Measurements from ENCODE around the gene BTBD9. TPM values are rescaled to one million over a fixed set of nuclear protein-coding genes. Genes with fewer than 3 reads are reported as not detected.
A peak's percentile ranks its signal among the peaks of the same experiment; 100 is the strongest.
"Not testable (repeated sequence)": the region's sequence is repeated elsewhere in the genome, so short reads cannot be mapped to it uniquely, and the experiment has no call there.

BTBD9 gene
- total RNA-seq, 1 experiment from 2014 or later: 4.5 TPM

DNA sequence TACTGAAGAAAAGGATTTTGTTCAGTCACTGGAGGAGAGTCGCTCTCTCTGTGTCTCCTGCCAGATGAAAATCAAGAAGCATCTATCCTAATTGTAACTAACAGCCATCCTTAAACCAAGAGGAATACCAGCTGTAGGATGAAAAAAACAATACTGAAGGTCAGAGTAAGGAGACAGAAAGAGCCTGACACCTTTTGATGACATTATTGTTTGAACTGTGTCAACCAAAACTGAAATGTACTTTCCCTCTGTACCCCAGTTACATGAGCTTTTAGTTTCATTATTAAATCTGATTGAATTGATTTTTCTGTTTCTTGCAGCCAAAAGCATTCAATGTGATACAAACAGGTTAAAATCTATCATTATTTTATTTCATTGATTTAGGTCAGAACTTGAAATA is 17.2 kb upstream of the BTBD9 start:
- no peak for DNase-seq
- Histone ChIP-seq H3K9me3 (no peaks in the 10 kb centered on the region), H3K4me3 (no peak overlapping the region), H3K36me3 (no peaks in the 10 kb centered on the region), H3K27me3 (no peaks in the 10 kb centered on the region)

DNA sequence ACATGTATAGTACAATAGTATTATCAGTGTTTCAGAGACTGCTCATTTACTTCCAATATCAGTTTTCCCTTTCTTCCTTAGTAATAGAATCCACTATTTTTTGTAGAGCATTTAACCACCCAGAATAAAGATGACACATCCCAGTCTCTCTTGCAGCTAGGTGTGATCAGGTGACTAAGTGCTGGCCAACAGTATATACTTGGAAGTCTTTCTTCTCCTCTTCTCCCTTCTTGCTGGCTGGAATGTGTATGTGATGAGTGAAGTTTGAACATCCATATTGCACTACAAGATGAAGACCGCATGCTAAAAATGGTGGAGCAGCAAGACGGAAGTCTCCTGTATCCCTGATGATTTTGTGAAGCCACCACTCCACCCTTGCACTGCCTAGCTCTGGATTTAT is 14.5 kb upstream of the BTBD9 start:
- no peaks in the 10 kb centered on the region for H3K27me3 ChIP-seq
- H3K9me3 ChIP-seq: no peaks in the 10 kb centered on the region
- DNase-seq: no peak

DNA sequence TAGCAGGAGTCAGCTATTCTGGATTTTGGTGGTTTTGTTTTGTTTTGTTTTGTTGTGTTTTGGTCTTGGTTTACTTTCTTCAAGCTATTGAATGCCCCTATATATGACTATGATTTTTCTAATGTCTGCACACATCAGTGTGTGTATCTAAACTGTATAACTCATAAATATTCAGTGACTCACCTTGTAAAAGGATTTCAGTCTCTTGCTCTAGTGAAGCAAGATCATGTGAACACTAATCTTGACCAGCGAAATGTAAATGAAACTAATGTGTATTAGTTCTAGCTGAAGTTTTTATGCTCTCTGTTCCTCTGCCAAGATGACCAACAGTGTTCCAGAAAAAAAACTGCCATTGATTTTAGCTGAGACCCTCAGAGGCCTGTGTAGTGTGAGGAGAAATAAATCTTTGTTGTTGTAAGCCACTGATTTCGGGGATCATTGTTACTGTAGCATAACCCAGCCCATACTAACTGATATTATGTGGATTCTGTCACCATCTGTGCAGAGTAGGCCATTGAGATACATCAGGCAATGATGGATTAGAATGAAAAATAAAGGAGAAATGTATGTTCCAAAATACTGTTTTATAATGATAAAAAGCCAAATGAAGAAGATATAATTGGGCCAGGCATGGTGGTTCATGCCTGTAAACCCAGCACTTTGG is 11.5 kb upstream of the BTBD9 start:
- Histone ChIP-seq H3K27me3 (no peaks in the 10 kb centered on the region), H3K4me3 (no peak overlapping the region), H3K36me3 (no peaks in the 10 kb centered on the region), H3K9me3 (no peaks in the 10 kb centered on the region)
- DNase-seq: no peak

More for the DNA sequence above, 14.5 kb upstream of the BTBD9 start:
- H3K4me3 ChIP-seq: no peak overlapping the region
- H3K36me3 ChIP-seq: no peaks in the 10 kb centered on the region

DNA sequence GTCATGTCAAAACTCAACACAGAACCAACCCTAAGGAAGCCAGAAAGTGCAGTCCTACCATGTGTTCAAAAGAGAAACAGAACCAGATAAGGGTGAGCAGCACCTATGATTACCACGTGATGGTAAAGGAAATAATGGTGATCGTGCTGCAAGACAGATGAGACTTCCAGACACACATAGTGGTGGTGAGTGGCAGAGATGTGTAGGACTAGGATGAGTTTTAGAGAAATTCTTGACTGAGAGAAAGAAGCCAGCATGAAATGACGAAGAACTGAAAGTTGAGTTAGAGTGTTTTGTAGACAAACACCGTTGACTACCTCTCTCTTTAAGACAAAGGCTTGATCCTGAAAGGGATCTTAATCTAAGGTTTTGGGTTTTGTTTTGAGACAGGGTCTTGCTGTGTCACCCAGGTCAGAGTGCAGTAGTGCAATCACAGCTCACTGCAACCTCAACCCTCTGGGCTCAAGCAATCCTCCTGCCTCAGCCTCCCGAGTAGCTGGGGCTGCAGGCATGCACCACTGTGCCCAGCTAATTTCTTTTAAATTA is 10.6 kb upstream of the BTBD9 start:
- no peak overlapping the region for H3K4me3 ChIP-seq
- no peaks in the 10 kb centered on the region for H3K9me3 ChIP-seq
- H3K27me3 ChIP-seq: no peaks in the 10 kb centered on the region
- no peaks in the 10 kb centered on the region for H3K36me3 ChIP-seq
- DNase-seq: no peak

DNA sequence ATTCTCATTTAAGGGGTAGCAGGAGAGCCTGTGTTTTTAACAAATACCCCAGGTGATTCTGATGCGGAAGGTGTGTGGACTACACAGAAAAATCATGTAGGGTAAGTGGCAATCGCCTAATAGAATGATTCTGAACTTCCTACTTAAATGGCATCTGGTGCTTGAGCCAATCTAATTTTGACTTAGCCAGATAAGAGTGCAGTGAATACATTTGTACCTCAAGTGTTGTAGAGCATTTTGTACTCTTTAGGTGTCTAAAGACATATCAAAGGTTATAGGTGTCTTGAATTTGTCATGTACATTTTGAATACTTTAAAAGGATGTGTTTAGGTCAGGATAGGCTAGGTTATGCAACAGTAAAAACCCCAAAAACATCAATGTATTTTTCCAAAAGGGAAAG is 10.0 kb upstream of the BTBD9 start:
- Histone ChIP-seq H3K27me3 (no peaks in the 10 kb centered on the region), H3K9me3 (no peaks in the 10 kb centered on the region), H3K36me3 (no peaks in the 10 kb centered on the region), H3K4me3 (no peak overlapping the region)
- no peak for DNase-seq

DNA sequence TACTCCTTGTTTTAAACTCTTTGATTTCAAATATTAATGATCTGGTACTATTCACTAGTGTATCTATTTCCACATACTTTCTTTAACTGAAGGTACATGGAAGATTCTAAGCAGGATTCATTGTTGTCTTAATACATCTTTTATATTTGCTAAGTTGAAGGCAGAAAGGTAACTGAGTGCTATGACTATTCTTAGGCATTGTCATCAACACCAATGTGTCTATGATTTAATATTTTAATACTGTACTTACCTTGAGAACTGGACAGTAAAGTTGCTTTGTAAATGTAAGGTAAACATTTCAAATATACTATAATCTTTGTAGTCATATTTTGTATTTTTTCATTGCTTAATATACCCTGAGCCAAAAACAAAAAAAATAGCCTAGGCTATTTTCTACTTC is 8.9 kb upstream of the BTBD9 start:
- no peaks in the 10 kb centered on the region for H3K36me3 ChIP-seq
- no peaks in the 10 kb centered on the region for H3K9me3 ChIP-seq
- DNase-seq: no peak
- no peaks in the 10 kb centered on the region for H3K27me3 ChIP-seq
- no peak overlapping the region for H3K4me3 ChIP-seq

DNA sequence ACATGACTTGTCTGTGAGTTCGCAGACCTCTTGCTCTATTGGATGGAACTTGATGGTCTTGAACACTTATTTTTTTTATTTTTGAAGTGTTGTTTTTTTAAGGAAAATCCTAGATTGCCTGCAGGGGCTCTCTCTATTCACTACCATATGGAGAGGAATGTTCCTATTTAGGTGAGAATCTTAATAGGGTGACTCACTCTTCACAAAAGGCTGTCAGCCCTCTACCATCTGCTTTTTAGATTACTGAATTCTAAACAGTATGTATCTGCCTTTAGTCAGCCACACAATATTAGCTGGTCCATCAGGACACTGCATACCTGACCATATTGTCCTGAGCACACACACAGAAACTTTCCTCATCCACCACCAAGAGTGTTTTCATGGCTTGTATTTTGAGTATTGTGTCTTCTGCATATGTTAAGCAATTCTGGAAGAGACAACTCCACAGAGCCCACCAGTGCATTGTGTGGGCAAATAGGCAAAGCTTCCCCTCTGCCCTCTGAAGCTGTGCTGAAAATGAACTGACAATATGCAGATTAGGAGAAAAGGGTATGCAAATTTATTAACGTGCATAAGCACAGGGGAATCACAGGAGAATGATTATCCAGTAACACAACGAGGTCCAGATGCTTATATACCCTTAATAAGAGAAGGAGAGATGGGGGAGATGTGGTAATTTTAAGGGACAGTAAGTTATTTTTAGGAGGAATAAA is 6.6 kb upstream of the BTBD9 start:
- Histone ChIP-seq H3K4me3 (no peak overlapping the region), H3K9me3 (no peaks in the 10 kb centered on the region), H3K36me3 (no peaks in the 10 kb centered on the region), H3K27me3 (no peaks in the 10 kb centered on the region)
- no peak for DNase-seq

DNA sequence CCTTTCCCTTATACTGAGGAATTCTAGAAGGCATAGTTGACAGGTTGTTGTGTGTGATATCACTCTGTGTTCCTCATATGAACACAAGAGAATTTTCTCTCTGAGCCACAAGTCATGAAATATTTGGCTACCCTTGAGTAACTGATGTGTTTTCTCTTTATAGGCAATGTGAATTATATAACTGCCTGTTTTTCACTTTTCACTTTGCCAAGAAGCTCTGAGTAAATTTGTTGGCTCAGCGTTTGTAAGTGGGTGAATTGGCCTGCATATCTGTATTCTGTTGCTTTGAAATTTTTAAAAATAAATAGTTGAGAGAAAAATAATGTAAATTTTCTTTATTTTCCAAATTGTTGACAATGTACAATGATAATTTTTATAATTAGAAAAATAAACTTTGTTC is 5.2 kb upstream of the BTBD9 start:
- Histone ChIP-seq H3K27me3 (no peaks in the 10 kb centered on the region), H3K4me3 (no peak overlapping the region), H3K36me3 (no peaks in the 10 kb centered on the region), H3K9me3 (no peaks in the 10 kb centered on the region)
- no peak for DNase-seq

DNA sequence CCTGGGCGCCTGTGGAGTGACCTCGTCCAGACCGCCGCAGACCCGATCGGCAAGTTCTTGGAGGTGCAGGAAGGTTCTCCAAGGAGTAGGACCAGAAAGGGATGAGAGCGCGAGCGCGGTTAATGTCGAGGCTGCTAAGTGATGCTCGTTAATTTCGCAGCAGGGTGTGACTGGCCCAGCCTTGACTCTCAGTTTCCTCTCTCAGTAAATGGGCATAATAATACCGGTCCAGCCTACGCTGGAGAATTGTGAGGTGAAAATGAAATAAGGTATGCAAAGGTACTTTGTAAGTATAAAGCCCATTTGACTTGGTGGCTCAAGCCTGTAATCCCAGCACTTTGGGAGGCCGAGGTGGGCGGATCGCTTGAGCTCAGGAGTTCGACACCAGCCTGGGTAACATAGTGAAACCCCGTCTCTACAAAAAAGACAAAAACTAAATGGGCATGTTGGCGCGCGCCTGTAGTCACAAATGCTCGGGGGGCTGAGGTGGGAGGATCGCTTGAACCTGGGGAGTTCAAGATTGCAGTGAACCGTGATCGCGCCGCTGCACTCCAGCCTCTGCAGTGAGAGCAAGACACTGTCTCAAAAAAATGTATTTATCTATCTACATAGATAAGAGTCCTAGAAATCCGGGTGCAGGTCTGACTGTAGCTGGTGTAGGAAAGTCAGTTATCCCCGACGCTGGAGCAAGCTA is 634 bp upstream of the BTBD9 start:
- Histone ChIP-seq H3K27me3 (no peaks in the 10 kb centered on the region), H3K9me3 (no peaks in the 10 kb centered on the region), H3K36me3 (no peaks in the 10 kb centered on the region), H3K4me3 (peak overlapping the region; percentile 98)
- no peak for DNase-seq

DNA sequence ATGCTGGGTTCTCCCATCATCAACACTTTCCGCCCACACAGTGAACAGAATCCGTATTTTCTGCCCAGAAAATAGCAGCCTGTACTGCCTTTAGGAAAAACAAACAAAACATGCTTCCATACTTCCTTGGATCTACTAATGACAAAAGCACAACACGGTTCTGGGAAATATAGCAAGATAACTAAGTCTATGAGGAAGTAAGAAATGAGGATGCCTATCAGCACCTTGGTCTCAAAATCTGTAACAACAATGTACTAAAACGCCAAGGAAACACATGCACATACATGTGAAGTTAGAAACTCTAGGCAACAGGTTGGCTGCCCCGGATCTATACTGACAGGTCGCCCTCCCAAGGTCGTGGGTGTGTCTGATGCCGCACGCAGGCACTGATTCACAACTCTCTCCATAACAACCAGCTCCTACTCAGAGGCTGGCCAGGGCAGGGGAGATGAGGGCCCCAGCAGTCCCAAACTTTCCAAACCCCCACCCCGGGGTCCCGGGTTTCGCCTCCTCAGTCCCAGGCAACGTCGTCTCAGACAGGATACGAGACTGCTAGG is 710 bp downstream of the BTBD9 start:
- no peaks in the 10 kb centered on the region for H3K9me3 ChIP-seq
- H3K36me3 ChIP-seq: no peaks in the 10 kb centered on the region
- DNase-seq: peak; percentile 50
- H3K27me3 ChIP-seq: no peaks in the 10 kb centered on the region
- peak overlapping the region; percentile 98 for H3K4me3 ChIP-seq

DNA sequence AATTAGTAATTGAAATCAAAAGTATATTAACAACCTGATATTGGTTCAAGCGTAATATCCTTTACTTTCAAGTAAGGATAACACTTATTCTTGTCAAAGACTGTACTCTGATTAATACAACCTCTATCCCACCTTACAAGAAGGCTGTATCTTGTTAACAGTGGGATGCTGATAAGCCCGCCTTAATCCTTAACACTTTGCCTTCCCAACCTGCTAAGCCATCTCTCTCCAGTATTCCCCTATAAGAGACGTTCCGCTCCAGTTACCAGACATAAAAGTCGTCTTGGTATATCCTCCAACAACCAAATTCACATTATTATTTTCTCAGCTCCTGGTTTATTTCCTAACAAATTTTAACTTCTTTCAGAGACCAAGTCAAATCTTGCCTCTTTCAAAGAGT is 2.0 kb downstream of the BTBD9 start:
- no peak for DNase-seq
- no peak overlapping the region for H3K4me3 ChIP-seq

DNA sequence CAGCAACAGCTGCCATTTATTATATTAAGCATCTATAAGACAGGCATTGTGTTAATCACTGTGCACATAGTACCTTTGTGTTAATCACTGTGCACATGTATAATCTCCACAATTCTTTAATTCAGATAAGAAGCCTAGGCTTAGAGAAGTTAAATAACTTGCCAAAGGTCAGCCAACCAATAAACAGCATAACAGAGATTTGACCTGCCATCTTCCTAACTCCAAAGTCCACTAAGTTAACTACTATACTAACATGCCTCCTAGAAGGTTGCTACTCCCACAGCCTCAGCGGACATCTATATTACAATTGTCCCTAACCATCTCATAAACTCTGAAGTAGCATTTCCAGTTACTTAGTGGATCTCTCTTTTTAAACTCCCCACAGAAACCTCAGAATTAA is 3.7 kb downstream of the BTBD9 start:
- H3K4me3 ChIP-seq: no peak overlapping the region
- DNase-seq: no peak
- H3K36me3 ChIP-seq: no peaks in the 10 kb centered on the region
- H3K27me3 ChIP-seq: no peaks in the 10 kb centered on the region
- no peaks in the 10 kb centered on the region for H3K9me3 ChIP-seq

More for the DNA sequence above, 2.0 kb downstream of the BTBD9 start:
- H3K27me3 ChIP-seq: no peaks in the 10 kb centered on the region
- no peaks in the 10 kb centered on the region for H3K9me3 ChIP-seq
- H3K36me3 ChIP-seq: no peaks in the 10 kb centered on the region

DNA sequence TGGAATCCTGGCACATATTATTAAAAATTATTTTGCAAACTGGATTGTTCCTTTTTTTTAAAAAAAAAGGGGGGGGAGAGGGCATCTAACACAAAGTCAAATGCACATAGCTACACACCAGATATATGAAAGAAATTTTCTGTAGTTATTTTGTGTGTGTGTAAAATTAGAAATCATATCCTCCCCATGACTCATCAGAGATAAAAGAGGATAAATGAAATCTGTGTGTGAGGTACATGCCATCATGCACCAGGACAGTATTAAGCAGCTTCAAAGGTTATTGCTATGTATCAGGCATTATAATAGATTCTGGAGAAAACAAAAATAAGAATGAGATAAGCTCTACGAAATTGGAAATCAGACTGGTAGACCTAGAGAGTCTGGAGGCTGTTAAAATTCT is 5.2 kb downstream of the BTBD9 start:
- H3K9me3 ChIP-seq: no peaks in the 10 kb centered on the region
- no peak for DNase-seq
- no peaks in the 10 kb centered on the region for H3K27me3 ChIP-seq
- no peaks in the 10 kb centered on the region for H3K36me3 ChIP-seq
- H3K4me3 ChIP-seq: no peak overlapping the region

DNA sequence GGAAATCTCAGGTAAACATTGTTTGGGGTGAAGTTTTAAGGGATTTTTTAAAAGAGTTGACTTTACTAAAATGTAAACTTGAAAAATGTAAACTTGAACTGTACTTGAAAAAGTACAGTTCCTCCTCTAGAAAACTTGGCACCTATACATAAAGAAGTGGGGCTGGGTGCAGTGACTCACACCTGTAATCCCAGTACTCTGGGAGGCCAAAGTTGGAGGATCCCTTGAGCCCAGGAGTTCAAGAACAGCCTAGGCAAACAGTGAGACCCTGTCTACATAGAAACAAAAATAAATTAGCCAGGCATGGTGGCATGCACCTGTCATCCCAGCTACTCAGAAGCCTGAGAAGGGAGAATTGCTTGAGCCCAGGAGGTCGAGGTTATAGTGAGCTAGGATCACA is 7.2 kb downstream of the BTBD9 start:
- H3K27me3 ChIP-seq: no peaks in the 10 kb centered on the region
- no peaks in the 10 kb centered on the region for H3K36me3 ChIP-seq
- peak; percentile 43 for DNase-seq
- no peaks in the 10 kb centered on the region for H3K9me3 ChIP-seq
- H3K4me3 ChIP-seq: no peak overlapping the region

DNA sequence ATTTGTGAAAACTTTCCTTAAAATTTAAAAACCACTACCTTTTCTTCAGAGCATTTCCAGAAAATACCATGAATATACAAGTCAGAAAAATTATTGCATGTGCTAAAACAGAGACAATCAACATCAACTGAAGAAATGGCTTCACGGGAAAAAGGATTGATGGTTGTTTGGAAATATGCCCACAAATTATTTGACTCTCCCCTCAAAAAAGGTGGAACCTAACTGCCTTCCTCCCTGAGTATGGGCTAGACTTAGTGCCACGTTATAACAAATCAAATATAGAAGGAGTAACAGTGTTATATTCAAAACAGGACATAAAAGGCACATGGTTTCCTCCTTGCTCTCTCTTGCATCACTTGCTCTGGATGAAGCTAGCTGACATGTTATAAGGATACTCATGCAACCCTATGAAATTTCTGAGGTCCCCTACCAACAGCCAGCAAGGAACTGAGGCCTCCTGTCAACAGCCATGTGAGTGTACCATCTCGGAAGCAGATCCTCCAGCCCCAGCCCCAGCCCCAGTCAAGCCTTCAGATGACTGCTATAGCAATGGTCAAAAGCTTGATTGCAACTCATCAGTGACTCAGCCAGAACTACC is 8.4 kb downstream of the BTBD9 start:
- Histone ChIP-seq H3K4me3 (no peak overlapping the region), H3K36me3 (no peaks in the 10 kb centered on the region), H3K27me3 (no peaks in the 10 kb centered on the region), H3K9me3 (no peaks in the 10 kb centered on the region)
- no peak for DNase-seq

DNA sequence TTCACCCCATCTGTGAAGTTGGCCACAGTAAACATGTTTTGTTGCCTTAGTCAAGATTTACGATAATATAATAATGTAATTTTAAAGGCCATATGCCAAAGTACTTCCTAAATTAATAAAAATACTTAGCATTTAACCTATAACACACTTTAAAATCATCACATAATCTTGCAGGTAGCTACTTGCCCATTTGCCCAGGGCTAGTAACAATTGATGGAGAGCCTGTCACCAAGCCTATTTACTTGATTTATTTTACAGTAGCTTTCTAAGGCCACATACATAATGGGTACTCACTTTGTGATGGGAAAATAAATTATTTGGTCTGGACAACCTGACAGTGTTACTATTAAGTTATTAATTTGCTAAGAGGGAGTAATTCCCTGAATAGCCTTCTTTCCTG is 14.5 kb downstream of the BTBD9 start:
- Histone ChIP-seq H3K36me3 (no peaks in the 10 kb centered on the region), H3K4me3 (no peak overlapping the region), H3K9me3 (no peaks in the 10 kb centered on the region), H3K27me3 (no peaks in the 10 kb centered on the region)
- DNase-seq: no peak

DNA sequence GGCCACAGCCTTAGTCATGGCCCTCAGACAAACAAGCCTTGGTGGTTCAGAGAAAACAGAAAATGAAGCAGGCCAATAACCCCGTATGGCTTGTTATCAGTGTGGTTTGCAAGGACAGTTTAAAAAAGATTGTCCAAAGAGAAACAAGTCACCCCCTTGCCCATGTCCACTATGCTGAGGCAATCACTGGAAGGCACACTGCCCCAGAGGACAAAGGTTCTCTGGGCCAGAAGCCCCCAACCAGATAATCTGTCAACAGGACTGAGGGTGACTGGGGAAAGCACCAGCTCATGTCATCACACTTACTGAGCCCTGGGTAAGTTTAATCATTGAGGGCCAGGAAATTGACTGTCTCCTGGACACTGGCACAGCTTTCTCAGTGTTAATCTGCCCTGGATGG is 20.4 kb downstream of the BTBD9 start:
- H3K9me3 ChIP-seq, H3K36me3 ChIP-seq, DNase-seq, H3K4me3 ChIP-seq, H3K27me3 ChIP-seq: not testable (repeated sequence)
